GM06990 (cell line): ENCODE data around the gene EPHA8.

ENCODE experiments used
- DNase-seq: peaks from one replicate; pipeline ENCODE4 v3.0.0-alpha.2; 2011; ENCODE audit not compliant: insufficient read length; ENCODE audit errors: extremely low read depth
- H3K27me3 ChIP-seq: replicated peaks from 2 replicates; pipeline ENCODE4 v1.6.0; 2011; ENCODE audit warnings: low read length; ENCODE audit not compliant: control insufficient read depth, insufficient read depth
- H3K36me3 ChIP-seq: 2 replicates; pipeline ENCODE4 v1.5.1; 2011; ENCODE audit warnings: low read length; ENCODE audit not compliant: control insufficient read depth, insufficient read depth
- H3K4me3 ChIP-seq: replicated peaks from 2 replicates; pipeline ENCODE4 v1.5.1; 2011; ENCODE audit warnings: low read depth, mild to moderate bottlenecking, control low read depth, low read length
- TF ChIP-seq, protein P1 (sequence below): IDR thresholded peaks from 2 replicates; pipeline ENCODE4 v1.5.1; 2011; ENCODE audit warnings: low read length, control low read depth, mild to moderate bottlenecking, inconsistent platforms; ENCODE audit not compliant: insufficient read depth, poor library complexity, severe bottlenecking

The EPHA8 gene

GRCh38 chr1:22569269-22569668 is 6.0 kb downstream of the EPHA8 start:
- Histone ChIP-seq H3K4me3 (no peak overlapping the region), H3K27me3 (no peaks in the 10 kb centered on the region; the same call in 1 of the 2 replicates), H3K36me3 (no peaks in the 10 kb centered on the region)
- DNase-seq: no peak
- TF ChIP-seq, protein P1, sequence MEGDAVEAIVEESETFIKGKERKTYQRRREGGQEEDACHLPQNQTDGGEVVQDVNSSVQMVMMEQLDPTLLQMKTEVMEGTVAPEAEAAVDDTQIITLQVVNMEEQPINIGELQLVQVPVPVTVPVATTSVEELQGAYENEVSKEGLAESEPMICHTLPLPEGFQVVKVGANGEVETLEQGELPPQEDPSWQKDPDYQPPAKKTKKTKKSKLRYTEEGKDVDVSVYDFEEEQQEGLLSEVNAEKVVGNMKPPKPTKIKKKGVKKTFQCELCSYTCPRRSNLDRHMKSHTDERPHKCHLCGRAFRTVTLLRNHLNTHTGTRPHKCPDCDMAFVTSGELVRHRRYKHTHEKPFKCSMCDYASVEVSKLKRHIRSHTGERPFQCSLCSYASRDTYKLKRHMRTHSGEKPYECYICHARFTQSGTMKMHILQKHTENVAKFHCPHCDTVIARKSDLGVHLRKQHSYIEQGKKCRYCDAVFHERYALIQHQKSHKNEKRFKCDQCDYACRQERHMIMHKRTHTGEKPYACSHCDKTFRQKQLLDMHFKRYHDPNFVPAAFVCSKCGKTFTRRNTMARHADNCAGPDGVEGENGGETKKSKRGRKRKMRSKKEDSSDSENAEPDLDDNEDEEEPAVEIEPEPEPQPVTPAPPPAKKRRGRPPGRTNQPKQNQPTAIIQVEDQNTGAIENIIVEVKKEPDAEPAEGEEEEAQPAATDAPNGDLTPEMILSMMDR: no peak

GRCh38 chr1:22570140-22570909 is 7.0 kb downstream of the EPHA8 start:
- DNase-seq: no peak
- no peaks in the 10 kb centered on the region for H3K36me3 ChIP-seq
- no peak overlapping the region for H3K4me3 ChIP-seq
- TF ChIP-seq, protein P1: no peak
- no peaks in the 10 kb centered on the region; the same call in 1 of the 2 replicates for H3K27me3 ChIP-seq

GRCh38 chr1:22572818-22573217 is 9.5 kb downstream of the EPHA8 start:
- no peaks in the 10 kb centered on the region for H3K27me3 ChIP-seq
- TF ChIP-seq, protein P1: no peak
- H3K36me3 ChIP-seq: no peaks in the 10 kb centered on the region
- H3K4me3 ChIP-seq: no peak overlapping the region
- DNase-seq: no peak

DNA sequence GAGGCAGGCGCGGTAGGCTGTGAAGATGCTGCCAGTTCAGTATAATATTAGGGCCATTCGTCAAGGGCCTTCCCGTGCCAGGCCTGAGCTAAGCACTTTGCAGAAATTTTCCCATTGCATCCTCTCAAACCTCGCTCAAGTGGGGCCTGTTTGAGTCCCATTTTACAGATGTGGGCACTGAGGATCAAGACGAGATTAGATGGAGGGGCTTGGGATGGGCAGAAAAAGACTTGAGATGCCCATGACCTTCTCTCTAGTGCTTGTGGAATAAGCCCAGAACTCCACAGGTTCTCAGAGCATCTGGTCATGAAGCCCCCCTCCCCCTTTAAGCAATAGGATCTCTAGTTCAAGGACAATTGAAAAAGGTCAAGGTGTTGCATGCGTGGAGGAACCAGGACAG is 9.9 kb downstream of the EPHA8 start:
- no peak for DNase-seq
- Histone ChIP-seq H3K27me3 (no peaks in the 10 kb centered on the region), H3K4me3 (no peak overlapping the region), H3K36me3 (no peaks in the 10 kb centered on the region)
- TF ChIP-seq, protein P1: no peak

- Histone ChIP-seq H3K36me3 (no peaks in the 10 kb centered on the region), H3K4me3 (no peak overlapping the region), H3K27me3 (no peaks in the 10 kb centered on the region)
- TF ChIP-seq, protein P1: no peak
- DNase-seq: no peak
These were observed 12.4 kb downstream of the EPHA8 start for GRCh38 chr1:22575532-22576149.
